Amygdala (tissue), 56 donors: ENCODE measurements around the gene EXOC3L2.
"Not testable (repeated sequence)": the region's sequence is repeated elsewhere in the genome, so short reads cannot be mapped to it uniquely, and the experiment has no call there.

Experiments used
- DNase-seq, 56 donors: peaks; one replicate each; lab custom pipeline; 2025; lab: John Stamatoyannopoulos, UW

The EXOC3L2 gene

DNA sequence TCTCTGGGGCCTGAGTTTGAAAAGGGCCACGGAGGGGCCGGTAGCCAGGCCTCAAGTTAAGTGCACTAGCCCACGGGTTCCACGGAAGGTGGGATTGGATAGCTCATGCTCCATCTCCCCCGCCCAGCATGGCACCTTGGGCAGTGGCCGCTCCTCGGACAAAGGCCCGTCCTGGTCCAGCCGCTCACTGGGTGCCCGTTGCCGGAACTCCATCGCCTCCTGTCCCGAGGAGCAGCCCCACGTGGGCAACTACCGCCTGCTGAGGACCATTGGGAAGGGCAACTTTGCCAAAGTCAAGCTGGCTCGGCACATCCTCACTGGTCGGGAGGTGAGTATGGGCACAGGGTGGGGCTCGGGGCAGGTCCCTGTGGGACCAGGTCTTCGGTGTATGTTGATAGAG, 13.7 kb upstream of the EXOC3L2 start:
- no peak for DNase-seq

DNA sequence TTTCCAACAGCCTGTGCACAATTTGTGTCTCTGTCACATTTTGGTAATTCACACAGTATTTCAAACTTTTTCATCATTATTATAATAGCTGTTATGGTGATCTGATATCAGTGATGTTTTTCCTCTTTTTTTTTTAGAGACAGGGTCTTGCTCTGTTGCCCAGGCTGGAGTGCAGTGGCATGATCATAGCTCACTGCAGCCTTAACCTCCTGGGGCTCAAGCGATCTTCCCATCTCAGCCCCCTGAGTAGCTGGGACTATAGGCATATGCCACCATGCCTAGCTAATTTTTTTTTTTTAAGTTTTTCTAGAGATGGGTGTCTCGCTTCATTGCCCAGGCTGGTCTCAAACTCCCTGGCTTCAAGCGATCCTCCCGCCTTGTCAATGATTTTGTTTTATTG, 11.6 kb upstream of the EXOC3L2 start:
- DNase-seq, result no peak

DNA sequence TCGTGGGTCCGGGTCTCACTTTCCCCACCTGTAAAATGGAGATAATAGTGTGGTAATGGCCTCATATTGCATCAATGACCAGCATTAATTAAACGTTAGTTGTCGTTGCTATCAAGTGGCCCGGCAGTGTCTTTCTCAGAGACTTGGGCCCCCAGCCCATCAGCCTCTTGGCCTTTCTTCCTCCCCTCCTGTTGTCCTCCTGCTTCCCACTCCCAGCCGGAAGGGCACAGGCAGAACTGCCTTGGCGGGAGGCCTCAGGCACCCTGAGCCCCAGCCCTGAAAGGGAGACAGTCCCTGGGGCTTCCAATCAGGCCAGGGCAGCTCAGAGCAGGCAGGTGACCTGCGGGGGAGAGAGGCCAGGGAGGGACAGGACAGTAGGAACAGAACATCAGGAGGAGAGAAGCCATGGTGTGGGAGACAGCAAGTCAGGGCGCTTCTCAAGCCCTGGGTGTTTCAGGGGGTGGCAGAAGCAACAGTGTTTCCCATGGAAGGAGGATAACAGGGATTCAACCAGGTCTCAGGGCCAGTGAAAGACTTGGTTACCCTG, 10.5 kb upstream of the EXOC3L2 start:
- no peak for DNase-seq

DNA sequence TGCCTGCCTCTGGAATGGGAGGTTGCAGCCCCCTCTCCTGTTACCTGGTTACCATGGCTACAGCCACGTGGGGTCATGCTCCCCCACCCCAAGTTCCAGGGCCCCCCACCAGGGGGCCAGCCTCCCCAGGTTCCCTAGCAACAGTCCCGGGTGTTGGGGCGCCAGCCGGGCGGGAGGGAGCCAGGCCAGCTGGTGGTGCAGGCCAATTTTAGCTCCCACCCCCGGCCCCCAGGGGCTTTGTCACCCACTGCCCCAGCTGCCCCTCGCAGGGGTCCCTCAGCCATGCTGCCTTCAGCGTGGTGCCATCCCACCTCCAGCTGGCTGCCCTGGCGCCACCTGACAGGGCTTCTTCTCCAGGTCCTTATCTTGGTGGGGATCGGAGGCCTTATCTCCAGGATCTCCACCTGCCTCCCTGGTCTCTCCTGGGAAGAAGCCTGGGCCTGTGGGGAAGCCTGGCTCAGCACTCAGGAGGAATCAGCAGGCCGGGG, 8.9 kb upstream of the EXOC3L2 start:
- DNase-seq, result no peak

DNA sequence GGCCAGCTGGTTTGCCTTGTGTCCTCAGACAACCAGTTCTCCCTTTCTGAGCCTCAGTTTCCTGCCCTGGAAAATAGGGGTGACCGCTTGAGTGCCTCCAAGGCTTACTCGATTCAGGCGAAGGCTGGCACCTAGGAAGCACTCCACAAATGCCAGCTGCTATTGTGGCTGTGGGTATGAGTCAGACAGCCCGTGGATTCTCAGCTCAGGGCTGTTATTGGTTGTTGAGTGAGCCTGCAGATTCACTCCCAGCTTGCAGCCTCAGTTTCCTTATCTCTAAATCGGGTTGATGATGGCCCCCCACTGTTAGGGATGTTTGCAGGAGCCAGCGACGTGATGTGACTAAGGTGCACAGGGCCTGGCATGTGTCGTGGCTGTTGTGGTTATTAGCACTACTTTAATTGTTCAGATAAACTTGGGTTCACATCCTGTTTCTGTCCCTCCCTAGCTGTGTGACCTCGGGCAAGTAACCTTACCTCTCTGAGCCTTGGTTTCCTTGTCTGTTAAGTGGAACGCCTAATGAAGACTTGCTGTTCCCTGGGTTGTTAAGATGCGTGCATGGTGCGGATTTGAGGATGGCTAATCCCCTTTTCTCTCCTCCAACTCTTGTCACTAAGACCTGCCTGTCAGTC, 8.3 kb upstream of the EXOC3L2 start:
- peak in 7 of 56 donors; percentile 3 to 12 (median 5) for DNase-seq

DNA sequence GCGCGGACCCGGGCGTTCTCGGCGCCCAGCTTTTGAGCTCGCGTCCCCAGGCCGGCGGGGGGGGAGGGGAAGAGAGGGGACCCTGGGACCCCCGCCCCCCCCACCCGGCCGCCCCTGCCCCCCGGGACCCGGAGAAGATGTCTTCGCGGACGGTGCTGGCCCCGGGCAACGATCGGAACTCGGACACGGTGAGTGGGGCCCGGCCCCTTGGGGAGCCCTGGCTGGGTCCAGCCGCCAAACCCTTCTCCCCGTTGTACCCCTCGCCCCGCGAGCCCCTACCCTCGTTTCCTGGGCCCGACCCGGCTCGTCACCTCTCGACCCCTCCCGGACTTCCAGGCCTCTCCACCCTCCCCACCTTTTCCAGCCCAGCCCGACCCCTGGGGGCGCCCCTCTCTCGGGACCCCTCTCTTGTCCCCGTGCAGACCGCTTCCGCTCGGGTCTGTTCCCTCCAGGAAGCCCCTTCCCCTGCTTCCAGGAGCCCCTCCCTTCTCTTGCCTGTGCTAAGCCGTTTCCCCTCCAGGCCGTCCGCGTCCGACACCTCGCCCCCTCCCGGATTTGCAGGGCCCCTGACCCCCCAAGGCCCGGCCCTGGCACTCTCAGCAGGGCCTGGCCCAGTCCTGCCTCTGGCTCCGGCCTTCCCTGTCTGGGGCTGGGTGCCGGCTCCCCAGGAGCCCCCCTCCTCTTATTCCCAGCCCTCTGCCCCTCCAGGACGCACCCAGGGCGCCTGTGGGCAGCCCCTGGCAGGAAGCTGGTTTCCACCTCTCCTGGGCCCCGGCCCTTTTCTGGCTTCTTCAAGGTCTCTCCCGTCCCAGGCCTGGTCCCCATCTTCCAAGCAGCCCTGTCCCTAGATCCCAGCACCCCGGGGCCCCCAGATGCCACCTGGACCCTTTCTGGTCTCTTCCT, 6.5 kb upstream of the EXOC3L2 start:
- DNase-seq, result peak in 5 of 56 donors; percentile 2 to 45 (median 12)

DNA sequence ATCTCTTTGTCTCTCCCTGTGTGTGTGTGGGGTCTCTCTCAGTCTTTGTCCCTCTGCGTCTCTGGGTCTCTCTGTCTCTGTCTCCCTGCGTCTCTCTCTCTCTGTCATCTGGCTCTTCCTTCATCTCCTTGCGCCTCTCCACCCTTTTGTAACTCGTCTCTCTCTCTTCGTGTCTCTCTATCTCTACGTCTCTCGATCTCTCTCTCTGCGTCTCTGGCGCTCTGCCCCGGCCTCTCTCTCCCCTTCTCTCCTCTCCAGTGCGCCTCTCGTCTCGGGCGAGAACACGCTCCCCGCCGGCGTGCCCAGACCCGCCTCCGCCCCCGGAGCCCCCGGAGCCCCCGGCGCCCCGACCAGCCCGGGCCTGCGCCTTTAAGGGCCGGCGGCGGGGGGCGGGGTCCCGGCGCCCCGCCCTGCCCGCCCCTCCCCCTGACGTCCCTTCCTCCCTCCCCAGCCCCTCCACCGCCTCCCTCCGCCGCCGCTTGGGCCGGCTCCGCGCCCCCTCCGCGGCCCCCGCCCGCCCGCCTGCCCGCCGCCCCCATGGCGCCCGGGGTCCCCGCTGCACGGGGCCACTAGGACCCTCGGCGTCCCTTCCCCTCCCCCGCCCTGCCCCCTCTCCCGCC, 5.7 kb upstream of the EXOC3L2 start, which contains the start of gene MARK4:
Gene MARK4 (plus strand): TSS at position 440 of the 620 bp plus-strand sequence. CDS start 318 bp downstream, outside the sequence.
- peak in 39 of 56 donors; percentile 4 to 61 (median 30) for DNase-seq

DNA sequence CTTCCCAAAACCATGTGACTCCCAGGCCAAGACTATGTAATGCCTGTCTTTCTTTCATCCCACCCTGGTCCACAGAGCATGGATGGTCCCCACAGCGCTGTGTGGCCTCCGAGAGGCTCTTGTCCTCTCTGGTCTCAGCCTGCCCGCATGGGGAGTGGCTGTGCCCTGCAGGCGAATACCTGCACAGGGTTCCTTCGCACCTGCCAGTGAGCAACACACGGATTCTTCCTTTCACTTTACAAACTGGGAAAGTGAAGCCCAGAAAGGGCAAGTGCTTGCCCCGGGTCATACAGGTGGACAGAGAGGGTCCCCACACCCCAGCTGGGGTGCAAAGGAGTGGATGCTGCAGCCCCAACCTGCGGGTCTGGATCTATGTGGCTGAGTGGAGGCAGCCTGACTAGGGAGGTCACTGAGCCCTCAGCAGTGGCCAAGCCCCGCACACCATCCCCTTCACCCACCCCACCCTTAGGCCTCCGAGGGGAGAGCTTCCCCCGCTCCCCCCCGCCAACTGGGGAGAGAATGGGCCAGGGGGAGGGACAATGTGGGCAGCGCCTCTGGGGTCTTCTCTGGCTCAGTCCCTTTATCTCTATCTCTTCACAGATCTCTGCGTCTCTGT, 5.1 kb upstream of the EXOC3L2 start:
- DNase-seq, result no peak

DNA sequence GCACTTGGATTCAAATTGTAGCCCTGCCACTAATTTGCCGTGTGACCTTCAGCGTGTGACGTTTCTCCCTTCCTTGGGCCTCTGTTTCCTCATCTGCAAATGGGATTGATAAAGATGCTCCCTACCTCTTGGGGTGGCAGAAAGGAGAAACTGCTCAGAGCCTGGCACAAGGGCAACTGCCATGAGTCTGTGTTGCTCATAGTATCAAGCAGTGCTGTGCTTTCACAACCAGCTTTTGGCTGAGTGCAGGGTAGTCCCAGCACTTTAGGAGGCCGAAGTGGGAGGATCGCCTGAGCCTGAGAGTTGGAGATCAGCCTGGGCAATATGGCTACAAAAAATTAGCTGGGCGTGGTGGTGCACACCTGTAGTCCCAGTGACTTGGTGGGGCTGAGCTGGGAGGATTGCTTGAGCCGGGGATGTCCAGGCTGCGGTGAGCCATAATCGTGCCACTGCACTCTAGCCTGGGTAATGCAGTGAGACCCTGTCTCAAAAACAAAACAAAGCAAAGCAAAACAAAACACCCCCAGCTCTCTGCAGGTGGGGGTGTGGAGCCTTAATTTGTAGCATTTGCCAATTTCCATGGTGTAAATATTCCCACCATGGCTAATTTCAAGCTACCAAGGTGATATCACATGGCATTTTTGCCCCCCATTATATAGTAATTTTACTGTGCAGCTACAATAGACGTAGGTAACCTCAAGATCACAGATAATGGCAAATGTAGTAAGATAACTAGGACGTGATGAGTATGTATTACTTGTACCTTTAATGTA, 4.2 kb upstream of the EXOC3L2 start:
- no peak for DNase-seq

DNA sequence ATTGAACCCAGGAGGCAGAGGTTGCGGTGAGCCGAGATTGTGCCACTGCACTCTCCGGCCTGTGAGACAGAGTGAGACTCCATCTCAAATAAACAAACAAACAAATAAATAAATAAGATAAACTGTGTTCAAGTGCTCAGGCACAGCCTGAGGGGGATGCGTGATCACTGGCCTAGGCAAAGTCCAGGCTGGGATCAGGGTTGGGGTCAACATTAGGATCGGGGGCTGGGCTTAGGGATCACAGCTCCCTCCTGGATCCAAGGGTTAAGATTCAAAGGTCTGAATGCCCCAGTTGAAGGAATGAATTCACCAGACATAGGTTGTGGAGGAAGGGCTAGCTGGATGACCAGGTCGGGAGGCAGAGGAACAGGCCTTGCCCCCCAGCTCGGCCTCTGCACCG, 1.9 kb upstream of the EXOC3L2 start:
- no peak for DNase-seq

DNA sequence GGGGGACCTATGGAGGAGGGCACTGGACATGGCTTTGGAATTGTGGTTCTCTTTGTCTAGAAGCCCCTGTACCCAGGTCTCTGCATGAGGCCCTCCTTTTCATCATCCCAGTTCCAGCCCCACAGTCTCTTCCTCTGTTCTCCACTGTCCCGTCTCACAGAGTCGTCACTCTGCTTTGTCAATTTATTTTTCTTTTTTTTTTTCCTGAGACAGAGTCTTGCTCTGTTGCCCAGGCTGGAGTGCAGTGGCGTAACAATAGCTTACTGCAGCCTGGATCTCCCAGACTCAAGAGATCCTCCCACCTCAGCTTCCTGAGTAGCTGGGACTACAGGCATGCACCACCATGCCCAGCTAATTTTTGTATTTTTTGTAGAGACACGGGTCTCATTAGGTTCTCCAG, 619 bp upstream of the EXOC3L2 start:
- no peak for DNase-seq

DNA sequence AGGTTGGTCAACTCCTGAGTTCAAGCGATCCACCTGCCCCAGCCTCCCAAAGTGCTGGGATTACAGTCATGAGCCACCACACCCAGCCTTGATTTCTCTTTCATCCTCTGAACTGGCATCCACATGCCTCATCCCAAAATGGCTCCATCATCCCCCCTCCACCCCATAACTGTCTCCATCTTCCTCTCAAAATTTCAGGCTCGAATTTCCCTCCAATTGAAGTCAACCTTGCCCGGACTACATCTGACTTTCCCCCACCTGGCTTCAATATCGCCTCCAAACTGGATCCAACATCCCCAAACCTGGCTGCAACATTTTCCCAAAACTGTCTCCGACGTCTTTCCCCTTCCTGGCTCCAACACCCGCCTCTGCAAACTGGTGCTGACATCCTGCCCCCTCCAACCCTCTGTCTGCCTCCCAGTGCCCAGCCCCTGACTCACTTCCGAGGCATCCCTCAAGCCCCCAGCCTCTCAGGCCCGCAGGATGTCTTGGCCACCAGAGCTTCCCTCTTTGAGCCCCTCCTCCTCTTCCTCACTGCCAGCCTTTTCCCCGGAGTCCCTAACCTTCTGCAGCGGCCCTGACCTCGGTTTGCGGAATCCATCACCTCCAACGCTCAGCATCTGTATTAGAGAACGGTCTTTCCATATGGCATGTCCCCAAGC, 943 bp downstream of the EXOC3L2 start:
- no peak for DNase-seq

DNA sequence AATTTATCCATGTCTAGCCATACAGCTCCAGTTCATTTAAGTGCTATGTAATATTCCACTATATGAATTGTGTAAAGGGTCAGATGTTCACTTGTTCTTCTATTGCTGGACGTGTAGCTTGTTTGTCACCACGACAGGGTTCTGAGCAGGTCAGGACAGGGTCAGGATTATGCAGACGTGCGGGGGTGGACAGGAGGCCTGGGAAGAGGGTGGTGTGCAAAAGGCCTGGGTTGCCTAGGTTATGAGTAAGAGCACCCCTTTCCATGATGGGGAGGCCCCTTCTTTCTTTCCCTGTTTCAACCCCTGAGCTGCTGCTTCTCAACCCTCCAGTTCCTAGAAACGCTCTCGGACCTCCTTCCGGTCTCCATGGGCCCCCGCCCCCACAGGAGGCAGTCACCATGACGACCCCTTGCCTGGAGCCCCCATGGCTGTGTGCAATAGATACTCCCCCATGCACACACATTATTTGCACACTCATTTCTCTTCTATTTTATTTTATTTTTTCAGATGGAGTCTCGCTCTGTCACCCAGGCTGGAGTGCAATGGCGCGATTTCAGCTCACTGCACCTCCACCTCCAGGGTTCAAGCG, 2.0 kb downstream of the EXOC3L2 start:
- DNase-seq, result no peak

DNA sequence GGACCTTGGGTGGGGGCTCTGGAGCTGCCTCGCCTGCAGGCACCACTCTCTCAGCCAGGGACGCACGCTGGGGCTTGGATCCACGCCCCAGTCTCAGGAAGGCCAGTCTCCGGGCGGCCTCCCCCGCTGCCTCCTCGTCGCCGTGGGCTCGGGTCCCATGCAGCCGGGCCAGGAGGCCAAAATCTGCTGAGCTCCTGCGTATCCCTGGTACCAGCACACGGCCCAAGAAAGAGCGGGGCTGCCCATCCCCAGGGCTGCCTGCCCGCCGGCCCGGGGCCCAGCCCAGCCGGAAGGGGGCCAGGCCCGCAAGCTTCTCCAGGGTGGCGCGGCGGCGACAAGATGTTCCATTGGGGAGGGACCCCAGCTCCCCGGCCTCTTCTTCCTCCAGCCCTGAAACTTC, 6.7 kb downstream of the EXOC3L2 start:
- DNase-seq, result no peak

DNA sequence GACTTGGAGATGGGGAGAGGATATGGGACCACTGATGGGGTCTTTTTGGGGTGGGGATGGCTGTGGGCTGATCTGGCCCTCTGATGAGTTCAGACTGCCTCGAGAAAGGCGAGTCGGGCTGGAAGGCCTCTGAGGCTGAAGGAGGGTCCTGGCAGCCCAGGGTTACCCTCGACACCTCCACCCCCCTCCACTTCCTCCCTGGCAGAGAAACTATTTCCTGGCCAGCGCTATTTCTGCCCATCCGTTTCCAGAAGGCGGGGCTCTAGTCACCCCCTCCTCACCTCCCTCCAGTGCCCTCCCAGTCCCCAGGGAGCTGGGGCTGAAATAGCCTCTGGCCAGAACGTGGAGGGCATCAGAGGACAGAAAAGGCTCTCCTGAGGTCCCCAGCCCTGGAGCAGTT, 9.7 kb downstream of the EXOC3L2 start:
- DNase-seq, result no peak

DNA sequence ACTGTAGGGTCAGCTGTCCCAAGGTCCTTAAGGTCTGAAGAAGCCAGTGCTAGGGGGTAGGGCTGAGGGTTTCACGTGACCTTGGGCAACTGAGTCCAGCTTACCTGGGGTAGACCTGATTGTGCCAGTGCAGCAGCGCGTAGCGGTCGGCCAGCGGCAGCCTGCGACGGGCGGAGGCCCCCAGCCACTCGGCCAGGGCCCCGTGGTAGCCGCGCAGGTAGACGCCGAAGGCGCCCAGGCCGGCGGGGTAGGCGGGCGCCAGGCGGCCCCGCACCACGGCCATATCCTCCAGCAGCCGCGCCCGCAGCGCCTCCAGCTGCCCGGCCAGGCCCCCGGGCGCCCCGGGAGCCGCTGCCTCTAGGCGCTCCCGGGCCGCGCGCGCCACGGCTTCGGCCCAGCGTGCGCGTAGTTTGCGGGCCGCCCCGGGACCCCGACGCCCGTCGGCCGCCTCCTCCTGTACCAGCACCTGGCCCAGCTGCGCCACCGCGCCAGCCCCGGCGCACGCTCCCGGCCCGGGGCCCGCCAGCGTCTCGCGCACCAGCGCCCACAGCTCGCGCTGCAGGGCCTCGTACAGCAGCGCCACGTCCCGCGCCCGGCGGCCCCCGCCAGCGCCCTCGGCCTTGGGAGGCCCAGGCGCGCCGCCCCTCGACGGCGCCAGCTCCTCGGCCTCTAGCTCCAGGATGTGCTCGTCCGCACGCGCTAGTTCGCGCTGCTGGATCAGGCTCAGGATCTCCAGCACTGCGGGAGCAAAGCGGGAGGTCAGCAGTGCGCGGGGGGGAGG, 10.9 kb downstream of the EXOC3L2 start:
- DNase-seq, result no peak

DNA sequence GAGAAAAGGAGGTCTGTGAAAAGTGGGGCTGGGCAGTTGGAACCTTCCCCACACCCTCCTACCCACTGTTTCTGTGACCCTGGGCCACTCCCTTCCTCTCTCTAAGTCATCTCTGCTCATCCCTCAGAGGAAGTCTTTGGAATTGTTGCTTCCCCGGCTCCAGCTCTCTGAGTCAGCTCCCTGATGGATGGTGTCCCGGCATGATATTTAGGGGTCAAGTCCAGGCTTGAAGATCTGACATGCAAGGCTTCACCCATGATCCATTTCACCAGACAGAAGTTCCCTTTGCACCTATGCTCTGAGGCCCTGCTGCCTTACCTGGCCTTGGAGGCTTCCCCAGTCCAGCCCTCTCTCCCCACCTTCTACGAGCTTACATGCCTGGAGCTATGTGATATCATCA, 13.3 kb downstream of the EXOC3L2 start:
- no peak for DNase-seq

DNA sequence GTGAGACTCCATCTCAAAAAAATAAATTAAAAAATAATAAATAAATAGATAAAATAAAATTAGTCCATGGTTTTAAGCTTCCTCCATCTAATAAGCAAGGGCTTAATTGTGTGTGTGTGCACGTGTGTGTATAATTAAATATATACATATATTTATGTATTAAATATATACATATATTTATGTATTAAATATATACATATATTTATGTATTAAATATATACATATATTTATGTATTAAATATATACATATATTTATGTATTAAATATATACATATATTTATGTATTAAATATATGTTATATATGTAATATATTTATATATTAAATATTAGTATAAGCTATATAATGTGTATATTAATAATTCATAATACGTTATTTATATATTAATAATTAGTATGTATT, 16.2 kb downstream of the EXOC3L2 start:
- not testable (repeated sequence) for DNase-seq
